K562 (cell line): Measurements from ENCODE around the gene NRXN3. TPM values are rescaled to one million over a fixed set of nuclear protein-coding genes. Genes with fewer than 3 reads are reported as not detected.

Experiments
- ATAC-seq: fragments of 200-7000 bp; cut with Tn5 transposase; 3 replicates; pipeline ENCODE4 v1.9.1; 2020; ENCODE audit warnings: moderate library complexity
- BruUV-seq: library from RNA; stranded (reverse); fragments of 400-500 nt; replicated peaks from 2 replicates; lab custom pipeline; 2021; lab: Mats Ljungman, UMichigan
- CTCF ChIA-PET: fragments of 300-600 bp; formaldehyde crosslinking; extraction: SDS; loops from one replicate; lab custom pipeline; 2021; ENCODE audit warnings: low intra/inter-chr PET ratio; lab: Yijun Ruan, JAX
- POLR2A ChIA-PET: fragments of 300-600, 350-650 bp; sonication (Branson Sonifier 250); formaldehyde crosslinking; extraction: SDS; loops from one replicate; lab custom pipeline; 2021; ENCODE audit warnings: antibody characterized with exemption, inconsistent platforms; lab: Yijun Ruan, JAX
- DNase-seq, 4 experiments: peaks; one replicate each; pipeline versions ENCODE4 v3.0.0 to v3.0.0-alpha.2; 2011 to 2018; ENCODE audit warnings: low spot score in 3 of 4, mixed read lengths in 3 of 4; ENCODE audit errors: extremely low read depth in 1 of 4
- FAIRE-seq: peaks from 2 replicates; lab custom pipeline; 2011; peaks lifted over from hg19 to GRCh38; lab: Jason Lieb, UNC
- H2AFZ ChIP-seq: 2 replicates; pipeline ENCODE4 v1.6.0; 2011; ENCODE audit warnings: low read depth, low read length, control low read depth, inconsistent platforms
- H3K27ac ChIP-seq: fragments of 200-600 bp; 3 replicates; pipeline ENCODE4 v1.8.0; 2011; ENCODE audit warnings: low read depth, mild to moderate bottlenecking, control low read depth, inconsistent platforms, low read length, moderate library complexity, mixed read lengths; ENCODE audit errors: extremely low read depth
- H3K27me3 ChIP-seq, 2 experiments: fragments of 300-600 bp in 1 of 2; 2 replicates in 1 of 2; 3 replicates in 1 of 2; pipeline versions ENCODE4 v1.6.0 to v1.8.0; 2011; ENCODE audit warnings: inconsistent platforms in 2 of 2, low read length in 2 of 2, mild to moderate bottlenecking in 1 of 2, mixed read lengths in 1 of 2, moderate library complexity in 1 of 2; ENCODE audit not compliant: control insufficient read depth in 2 of 2, insufficient read depth in 2 of 2
- H3K36me3 ChIP-seq: fragments of 300-600 bp; 3 replicates; pipeline ENCODE4 v1.8.0; 2011; ENCODE audit warnings: mild to moderate bottlenecking, low read length, inconsistent platforms; ENCODE audit not compliant: control insufficient read depth, insufficient read depth
- H3K4me1 ChIP-seq, 2 experiments: fragments of 200-600 bp in 1 of 2; replicated peaks in 1 of 2; 2 replicates in 1 of 2; 3 replicates in 1 of 2; pipeline versions ENCODE4 v1.5.1 to v1.8.0; 2011; ENCODE audit warnings: inconsistent platforms in 2 of 2, low read length in 2 of 2, mild to moderate bottlenecking in 1 of 2, mixed read lengths in 1 of 2, moderate library complexity in 1 of 2; ENCODE audit not compliant: control insufficient read depth in 2 of 2, insufficient read depth in 2 of 2
- H3K4me2 ChIP-seq: 2 replicates; pipeline ENCODE4 v1.6.1; 2011; ENCODE audit warnings: low read length, control low read depth, inconsistent platforms, mixed read lengths; ENCODE audit not compliant: insufficient read depth
- H3K4me3 ChIP-seq: fragments of 200-600 bp; sonication (generic), shearing (Covaris generic); 2 replicates; pipeline ENCODE4 v1.5.1; 2016; ENCODE audit warnings: control low read depth, inconsistent platforms
- H3K79me2 ChIP-seq: fragments of 200-600 bp; 3 replicates; pipeline ENCODE4 v1.8.0; 2011; ENCODE audit warnings: low read length, inconsistent platforms; ENCODE audit not compliant: control insufficient read depth, insufficient read depth
- H3K9ac ChIP-seq, 2 experiments: 2 replicates each; pipeline versions ENCODE4 v1.6.0 to v1.6.1; 2011; ENCODE audit warnings: low read depth in 2 of 2, low read length in 2 of 2, control low read depth in 1 of 2, inconsistent platforms in 1 of 2, mild to moderate bottlenecking in 1 of 2, mixed read lengths in 1 of 2; ENCODE audit not compliant: insufficient read depth in 1 of 2
- H3K9me1 ChIP-seq: one replicate; pipeline ENCODE4 v1.6.0; 2011; ENCODE audit warnings: inconsistent platforms, mild to moderate bottlenecking, low read length, moderate library complexity; ENCODE audit not compliant: control insufficient read depth, insufficient read depth
- H3K9me3 ChIP-seq: replicated peaks from 2 replicates; pipeline ENCODE4 v1.5.1; 2011; ENCODE audit warnings: low read depth, low read length, inconsistent platforms; ENCODE audit not compliant: control insufficient read depth, insufficient read depth
- H4K20me1 ChIP-seq: replicated peaks from 2 replicates; pipeline ENCODE4 v1.6.1; 2011; ENCODE audit warnings: low read length, inconsistent platforms, mixed read lengths; ENCODE audit not compliant: control insufficient read depth, insufficient read depth
- CGGBP1 ChIP-seq: fragments of 250-450 bp; sonication (Bioruptor Pico); IDR thresholded peaks from 2 replicates; pipeline ENCODE4 v1.9.0; 2021; ENCODE audit warnings: mild to moderate bottlenecking
- CUX1 ChIP-seq: fragments of 200-800 bp; sonication (Bioruptor generic); IDR thresholded peaks from 2 replicates; pipeline ENCODE4 v1.6.1; 2016; ENCODE audit warnings: missing genetic modification characterization, missing compliant biosample characterization
- E2F4 ChIP-seq: sonication (generic); formaldehyde crosslinking; IDR thresholded peaks from 2 replicates; pipeline ENCODE4 v1.8.0; 2022; ENCODE audit warnings: mild to moderate bottlenecking, low read depth, missing genetic modification reagents
- HNRNPL ChIP-seq: fragments of 200-400 bp; formaldehyde crosslinking; IDR thresholded peaks from 2 replicates; pipeline ENCODE4 v1.6.1; 2017; ENCODE audit warnings: low read depth, mild to moderate bottlenecking, low read length
- MYBL2 ChIP-seq, 2 experiments: fragments of 450-650 bp in 1 of 2; sonication (generic) in 1 of 2; formaldehyde crosslinking in 1 of 2; IDR thresholded peaks; 2 replicates each; pipeline versions ENCODE4 v1.6.1 to v1.8.1; 2017 to 2022; ENCODE audit warnings: borderline replicate concordance in 1 of 2, inconsistent platforms in 1 of 2, low read depth in 1 of 2, mild to moderate bottlenecking in 1 of 2, missing genetic modification reagents in 1 of 2, moderate library complexity in 1 of 2
- POLR3A ChIP-seq: IDR thresholded peaks from 2 replicates; pipeline ENCODE4 v1.6.1; 2011; ENCODE audit warnings: borderline replicate concordance, mild to moderate bottlenecking, moderate library complexity; ENCODE audit not compliant: insufficient read length, insufficient read depth; ENCODE audit errors: extremely low read depth
- RBM25 ChIP-seq: fragments of 200-400 bp; formaldehyde crosslinking; IDR thresholded peaks from 2 replicates; pipeline ENCODE4 v1.6.1; 2018; ENCODE audit warnings: low read length, low read depth, moderate library complexity; ENCODE audit not compliant: severe bottlenecking
- SP1 ChIP-seq: sonication (generic); formaldehyde crosslinking; IDR thresholded peaks from 2 replicates; pipeline ENCODE4 v1.8.1; 2022; ENCODE audit warnings: mild to moderate bottlenecking, missing genetic modification reagents
- SRF ChIP-seq, 2 experiments: fragments of 250-450, 450-650 bp in 1 of 2; sonication (Bioruptor Pico) in 1 of 2; sonication (generic) in 1 of 2; formaldehyde crosslinking; IDR thresholded peaks; 2 replicates each; pipeline versions ENCODE4 v1.5.0 to v1.5.1; 2020 to 2022; ENCODE audit warnings: mild to moderate bottlenecking in 1 of 2, missing genetic modification reagents in 1 of 2
- TCF15 ChIP-seq: fragments of 250-450 bp; sonication (Bioruptor Pico); IDR thresholded peaks from 2 replicates; pipeline ENCODE4 v1.8.0; 2022; ENCODE audit warnings: moderate library complexity, mild to moderate bottlenecking, inconsistent platforms
- ZBTB33 ChIP-seq: sonication (generic); formaldehyde crosslinking; IDR thresholded peaks from 2 replicates; pipeline ENCODE4 v1.8.1; 2023; ENCODE audit warnings: mild to moderate bottlenecking, missing genetic modification reagents
- ZNF253 ChIP-seq: fragments of 250-450 bp; sonication (Bioruptor Pico); conservative IDR thresholded peaks from 2 replicates; pipeline ENCODE4 v1.6.1; 2021; ENCODE audit warnings: mild to moderate bottlenecking
- ZSCAN32 ChIP-seq: fragments of 450-650 bp; formaldehyde crosslinking; IDR thresholded peaks from 2 replicates; pipeline ENCODE4 v1.4.0; 2020; ENCODE audit warnings: mild to moderate bottlenecking, moderate library complexity
- WGBS: fragments of 100-300 bp; shearing (Covaris generic); methylation state at CpG from one replicate; pipeline ENCODE4 v1.1.6; 2016; ENCODE audit warnings: low coverage, mixed read lengths; ENCODE audit not compliant: insufficient coverage; ENCODE audit errors: missing lambda C conversion rate; 5-methylcytosine and 5-hydroxymethylcytosine counted together
- in situ Hi-C: fragments of 300-500 bp; cut with MboI; formaldehyde crosslinking; loops from 4 replicates; pipeline ENCODE4 v1.15.0; 2018; ENCODE audit warnings: inconsistent platforms, mixed read lengths
- intact Hi-C: fragments of 100-400 bp; cut with micrococcal nuclease; formaldehyde crosslinking; loops from 2 replicates; pipeline ENCODE4 v1.14.2; 2022
- polyA plus RNA-seq, 8 experiments: library from polyadenylated mRNA; depleted of rRNA in 4 of 8; stranded (reverse) in 5 of 8; unstranded in 3 of 8; fragments of >200 nt; fragmentation: Nextera tagmentation in 2 of 8; fragmentation: Illumina TruSeq in 1 of 8; extraction: Ambion mirVana in 2 of 8; extraction: Trizol in 1 of 8; gene quantifications; 2 replicates each; pipeline versions ENCODE4 v1.2.1 to v1.2.3, GENCODE V29; 2011 to 2014; ENCODE audit warnings: inconsistent platforms in 1 of 8, missing spikeins in 1 of 8
- total RNA-seq, 7 experiments: library from RNA; depleted of rRNA in 6 of 7; stranded (reverse); fragments of >200 nt in 6 of 7; fragmentation: Illumina TruSeq in 2 of 7; extraction: Trizol in 2 of 7; gene quantifications; 2 replicates each; pipeline versions ENCODE4 v1.2.1 to v1.2.3, GENCODE V29; 2011 to 2021; ENCODE audit warnings: low replicate concordance in 1 of 7

NRXN3 gene
- total and polyA plus RNA-seq, 9 of the 15 experiments (the other 6 are each of a cell fraction or from before 2014, with no cell fraction given), result 0.09 TPM; not detected in 8

GRCh38 chr14:78359581-78359980 is 189.4 kb downstream of the NRXN3 start:
- Histone ChIP-seq H4K20me1 (no peaks in the 10 kb centered on the region), H3K4me3 (no peak overlapping the region), H3K4me1 (no peaks in the 10 kb centered on the region), H3K27me3 (no peaks in the 10 kb centered on the region), H3K9me3 (no peaks in the 10 kb centered on the region), H3K27ac (no peak overlapping the region), H2AFZ (no peak overlapping the region), H3K79me2 (no peaks in the 10 kb centered on the region), H3K36me3 (no peaks in the 10 kb centered on the region), H3K9ac (no peak overlapping the region), H3K4me2 (no peak overlapping the region), H3K9me1 (no peaks in the 10 kb centered on the region)
- 0% methylated on average over 5 of the region's 5 CpGs for WGBS
- no peak for ATAC-seq
- POLR2A ChIA-PET, result no interaction called here
- BruUV-seq, result no TSS peak
- intact Hi-C loops, result no loop called here
- in situ Hi-C loops, result no loop called here
- no peak for FAIRE-seq
- no peak for DNase-seq
- CTCF ChIA-PET, result no interaction called here
- TF ChIP-seq MYBL2 (IDR thresholded peaks at IDR 0.05; ENCODE audit: low read depth), result no peak
- TF ChIP-seq MYBL2 (CRISPR knock-in tag; IDR thresholded peaks at IDR 0.05; ENCODE audit: borderline replicate concordance), result no peak
- TF ChIP-seq POLR3A, result no peak
- TF ChIP-seq SRF (CRISPR knock-in tag; IDR thresholded peaks at IDR 0.05), result no peak
- no peak for TF ChIP-seq ZSCAN32 (CRISPR knock-in tag)
- TF ChIP-seq ZBTB33 (CRISPR knock-in tag), result no peak
- no peak for TF ChIP-seq TCF15 (CRISPR knock-in tag)
- TF ChIP-seq E2F4, result no peak
- no peak for TF ChIP-seq CGGBP1
- TF ChIP-seq ZNF253 (CRISPR knock-in tag), result no peak
- TF ChIP-seq HNRNPL, result no peak
- no peak for TF ChIP-seq CUX1
- TF ChIP-seq SP1 (CRISPR knock-in tag), result no peak
- no peak for TF ChIP-seq RBM25
